GM10266 (cell line): Measurements from ENCODE around the gene SPOCK1.

ENCODE experiments used
- DNase-seq: peaks from one replicate; pipeline ENCODE4 v3.0.0; 2012; ENCODE audit errors: extremely low spot score
- CTCF ChIP-seq: IDR thresholded peaks from 2 replicates; pipeline ENCODE4 v1.5.1; 2012; ENCODE audit warnings: mild to moderate bottlenecking, low read depth; ENCODE audit not compliant: control insufficient read depth, insufficient read depth; ENCODE audit errors: missing control alignments

Gene SPOCK1

GRCh38 chr5:137352095-137352494 lies 147.0 kb downstream of the SPOCK1 start:
- no peak for DNase-seq
- TF ChIP-seq CTCF = no peak

GRCh38 chr5:137350791-137351190 lies 148.3 kb downstream of the SPOCK1 start:
- no peak for DNase-seq
- no peak for TF ChIP-seq CTCF

GRCh38 chr5:137348759-137349158 lies 150.4 kb downstream of the SPOCK1 start:
- no peak for TF ChIP-seq CTCF

GRCh38 chr5:137347865-137348264 lies 151.3 kb downstream of the SPOCK1 start:
- DNase-seq = no peak
- TF ChIP-seq CTCF = no peak

More at GRCh38 chr5:137348759-137349158, 150.4 kb downstream of the SPOCK1 start:
- no peak for DNase-seq

GRCh38 chr5:137346281-137346680 lies 152.8 kb downstream of the SPOCK1 start:
- DNase-seq = no peak
- no peak for TF ChIP-seq CTCF

- DNase-seq = no peak
- TF ChIP-seq CTCF = no peak
Observed at GRCh38 chr5:137345396-137345795, 153.7 kb downstream of the SPOCK1 start.

GRCh38 chr5:137344723-137345322 lies 154.3 kb downstream of the SPOCK1 start:
- DNase-seq = peak; percentile 31
- TF ChIP-seq CTCF = peak; percentile 64
